IMR-90 (cell line): Measurements from ENCODE around the gene OPN1SW. TPM values are rescaled to one million over a fixed set of nuclear protein-coding genes. Genes with fewer than 3 reads are reported as not detected.

ENCODE experiments used
- ATAC-seq: fragments of 200-7000 bp; cut with Tn5 transposase; 2 replicates; pipeline ENCODE4 v1.9.1; 2020; ENCODE audit warnings: low read depth, mild to moderate bottlenecking, moderate library complexity
- BruUV-seq: library from RNA; stranded (reverse); fragments of 400-500 nt; replicated peaks from 2 replicates; lab custom pipeline; 2021; lab: Mats Ljungman, UMichigan
- CTCF ChIA-PET: fragments of 300-600 bp; formaldehyde crosslinking; extraction: SDS; loops from one replicate; lab custom pipeline; 2021; ENCODE audit warnings: antibody characterized with exemption; lab: Yijun Ruan, JAX
- POLR2A ChIA-PET: fragments of 300-600 bp; sonication (Branson Sonifier 250); formaldehyde crosslinking; loops from one replicate; lab custom pipeline; 2022; ENCODE audit warnings: antibody characterized with exemption; ENCODE audit not compliant: unreplicated experiment; lab: Charles Lee
- DNase-seq: peaks from one replicate; pipeline ENCODE4 v3.0.0; 2013
- H2AFZ ChIP-seq: replicated peaks from 2 replicates; pipeline ENCODE3; 2013; ENCODE audit warnings: low read length, mild to moderate bottlenecking; ENCODE audit not compliant: poor library complexity
- H2AK5ac ChIP-seq: 2 replicates; pipeline ENCODE4 v1.6.1; 2013; ENCODE audit warnings: low read depth, low read length, inconsistent platforms
- H2AK9ac ChIP-seq: replicated peaks from 2 replicates; pipeline ENCODE3; 2013; ENCODE audit warnings: mild to moderate bottlenecking, low read depth, low read length, moderate library complexity; ENCODE audit not compliant: poor library complexity
- H2BK120ac ChIP-seq: 2 replicates; pipeline ENCODE4 v1.6.1; 2013; ENCODE audit warnings: low read depth, low read length, inconsistent platforms
- H2BK15ac ChIP-seq: 3 replicates; pipeline ENCODE4 v1.6.1; 2013; ENCODE audit warnings: low read depth, low read length, inconsistent platforms
- H2BK20ac ChIP-seq: 2 replicates; pipeline ENCODE4 v1.6.1; 2013; ENCODE audit warnings: low read depth, mild to moderate bottlenecking, inconsistent platforms, low read length, moderate library complexity
- H2BK5ac ChIP-seq: 2 replicates; pipeline ENCODE4 v1.6.1; 2013; ENCODE audit warnings: mild to moderate bottlenecking, low read depth, low read length, inconsistent platforms; ENCODE audit not compliant: poor library complexity, severe bottlenecking
- H3K14ac ChIP-seq: replicated peaks from 2 replicates; pipeline ENCODE4 v1.6.1; 2013; ENCODE audit warnings: low read depth, low read length, inconsistent platforms
- H3K18ac ChIP-seq: 2 replicates; pipeline ENCODE4 v1.6.1; 2013; ENCODE audit warnings: low read depth, low read length, control low read depth
- H3K23ac ChIP-seq: 2 replicates; pipeline ENCODE4 v1.6.1; 2013; ENCODE audit warnings: low read depth, low read length, inconsistent platforms
- H3K27ac ChIP-seq: 2 replicates; pipeline ENCODE4 v1.5.1; 2013; ENCODE audit warnings: mild to moderate bottlenecking, control low read depth, low read length; ENCODE audit not compliant: insufficient read depth
- H3K27me3 ChIP-seq: 2 replicates; pipeline ENCODE4 v1.6.1; 2013; ENCODE audit warnings: low read length; ENCODE audit not compliant: control insufficient read depth, insufficient read depth
- H3K36me3 ChIP-seq: 2 replicates; pipeline ENCODE4 v1.6.1; 2013; ENCODE audit warnings: low read length, mixed read lengths; ENCODE audit not compliant: control insufficient read depth, insufficient read depth
- H3K4ac ChIP-seq: 2 replicates; pipeline ENCODE4 v1.6.1; 2013; ENCODE audit warnings: low read depth, low read length, inconsistent platforms
- H3K4me1 ChIP-seq: 2 replicates; pipeline ENCODE4 v1.6.1; 2013; ENCODE audit warnings: low read length, mixed read lengths; ENCODE audit not compliant: control insufficient read depth, insufficient read depth
- H3K4me2 ChIP-seq: 2 replicates; pipeline ENCODE4 v1.6.1; 2013; ENCODE audit warnings: low read depth, mild to moderate bottlenecking, control low read depth, low read length, moderate library complexity
- H3K4me3 ChIP-seq: 2 replicates; pipeline ENCODE4 v1.5.1; 2013; ENCODE audit warnings: low read depth, mild to moderate bottlenecking, control low read depth, low read length, moderate library complexity; ENCODE audit not compliant: insufficient read depth
- H3K56ac ChIP-seq: 2 replicates; pipeline ENCODE4 v1.6.1; 2013; ENCODE audit warnings: low read length, inconsistent platforms; ENCODE audit not compliant: insufficient read depth; ENCODE audit errors: extremely low read depth
- H3K79me1 ChIP-seq, 2 experiments: 2 replicates each; pipeline ENCODE4 v1.6.1; 2013; ENCODE audit warnings: low read length in 2 of 2, inconsistent platforms in 1 of 2, low read depth in 1 of 2
- H3K9ac ChIP-seq: 2 replicates; pipeline ENCODE4 v1.6.1; 2013; ENCODE audit warnings: low read depth, low read length, control low read depth
- H3K9me1 ChIP-seq: 2 replicates; pipeline ENCODE4 v1.6.1; 2013; ENCODE audit warnings: low read length, inconsistent platforms; ENCODE audit not compliant: insufficient read depth
- H3K9me3 ChIP-seq: 2 replicates; pipeline ENCODE4 v1.6.1; 2013; ENCODE audit warnings: low read length; ENCODE audit not compliant: control insufficient read depth, insufficient read depth
- H4K20me1 ChIP-seq: 2 replicates; pipeline ENCODE4 v1.6.1; 2013; ENCODE audit warnings: low read length, inconsistent platforms; ENCODE audit not compliant: insufficient read depth
- H4K5ac ChIP-seq: 2 replicates; pipeline ENCODE4 v1.6.1; 2013; ENCODE audit warnings: mild to moderate bottlenecking, low read depth, low read length, control low read depth
- H4K8ac ChIP-seq, 2 experiments: 2 replicates each; pipeline ENCODE4 v1.6.1; 2013; ENCODE audit warnings: low read depth in 2 of 2, low read length in 2 of 2, control low read depth in 1 of 2, inconsistent platforms in 1 of 2
- H4K91ac ChIP-seq: 2 replicates; pipeline ENCODE4 v1.6.1; 2013; ENCODE audit warnings: low read depth, low read length, inconsistent platforms; ENCODE audit not compliant: insufficient read depth
- BHLHE40 ChIP-seq: fragments of 150-350 bp; IDR thresholded peaks from 2 replicates; pipeline ENCODE4 v1.6.1; 2016; ENCODE audit warnings: mild to moderate bottlenecking, low read depth, low read length
- CEBPB ChIP-seq: IDR thresholded peaks from 2 replicates; pipeline ENCODE4 v1.6.1; 2012; ENCODE audit warnings: low read depth, low read length, improper control_type of control experiment
- CHD1 ChIP-seq: IDR thresholded peaks from 2 replicates; pipeline ENCODE4 v1.6.1; 2012; ENCODE audit warnings: low read depth, low read length, improper control_type of control experiment
- CTCF ChIP-seq: conservative IDR thresholded peaks from 2 replicates; pipeline ENCODE4 v1.5.1; 2012; ENCODE audit warnings: mild to moderate bottlenecking, low read depth, low read length, improper control_type of control experiment
- FOS ChIP-seq: fragments of 150-350 bp; IDR thresholded peaks from 2 replicates; pipeline ENCODE4 v1.6.1; 2016; ENCODE audit warnings: low read depth, low read length
- MAFK ChIP-seq: IDR thresholded peaks from 2 replicates; pipeline ENCODE4 v1.6.1; 2012; ENCODE audit warnings: low read depth, low read length, improper control_type of control experiment
- MAZ ChIP-seq: IDR thresholded peaks from 2 replicates; pipeline ENCODE4 v1.6.1; 2012; ENCODE audit warnings: low read depth, mild to moderate bottlenecking, low read length, improper control_type of control experiment, moderate library complexity, borderline replicate concordance
- MXI1 ChIP-seq: IDR thresholded peaks from 2 replicates; pipeline ENCODE4 v1.6.1; 2012; ENCODE audit warnings: low read depth, mild to moderate bottlenecking, low read length, moderate library complexity, borderline replicate concordance
- POLR2A ChIP-seq: IDR thresholded peaks from 2 replicates; pipeline ENCODE4 v1.6.1; 2012; ENCODE audit warnings: mild to moderate bottlenecking, low read depth, low read length
- RAD21 ChIP-seq: IDR thresholded peaks from 2 replicates; pipeline ENCODE4 v1.6.1; 2012; ENCODE audit warnings: low read length, improper control_type of control experiment
- RCOR1 ChIP-seq: IDR thresholded peaks from 2 replicates; pipeline ENCODE4 v1.6.1; 2012; ENCODE audit warnings: mild to moderate bottlenecking, low read length, improper control_type of control experiment; ENCODE audit not compliant: insufficient replicate concordance
- RFX5 ChIP-seq: IDR thresholded peaks from 2 replicates; pipeline ENCODE4 v1.8.0; 2012; ENCODE audit warnings: low read depth, mild to moderate bottlenecking, low read length, moderate library complexity
- SMC3 ChIP-seq: fragments of 150-350 bp; IDR thresholded peaks from 2 replicates; pipeline ENCODE4 v1.6.1; 2016; ENCODE audit warnings: low read depth, mild to moderate bottlenecking, antibody characterized with exemption, low read length, moderate library complexity
- WGBS, 2 experiments: methylation state at CpG; one replicate each; pipeline versions ENCODE4 v1.1.5 to v1.1.7; 2013; ENCODE audit warnings: missing lambda C conversion rate in 2 of 2; ENCODE audit not compliant: insufficient read length in 1 of 2; ENCODE audit errors: extremely low coverage in 2 of 2; 5-methylcytosine and 5-hydroxymethylcytosine counted together
- dilution Hi-C: fragments of 300-500 bp; cut with HindIII; formaldehyde crosslinking; loops from one replicate; pipeline ENCODE4 v1.14.3; 2018; ENCODE audit warnings: low sequenced_read_pairs; ENCODE audit not compliant: unreplicated experiment
- in situ Hi-C: fragments of 300-500 bp; cut with MboI; formaldehyde crosslinking; loops from 3 replicates; pipeline ENCODE4 v1.14.3; 2019; ENCODE audit warnings: low sequenced_read_pairs, inconsistent platforms, mixed read lengths
- intact Hi-C: fragments of 100-400 bp; cut with micrococcal nuclease; formaldehyde crosslinking; loops from 2 replicates; pipeline ENCODE4 v1.10.0; 2022
- polyA plus RNA-seq, 3 experiments: library from polyadenylated mRNA; depleted of rRNA; stranded (reverse); fragments of >200 nt; gene quantifications; 2 replicates each; pipeline ENCODE4 v1.2.3, GENCODE V29; 2012; ENCODE audit warnings: low replicate concordance in 1 of 3
- total RNA-seq: library from RNA; depleted of rRNA; stranded (reverse); fragments of >200 nt; gene quantifications from 2 replicates; pipeline ENCODE4 v1.2.3, GENCODE V29; 2012
- TF ChIP-seq, protein P1 (sequence below): fragments of 150-350 bp; IDR thresholded peaks from 2 replicates; pipeline ENCODE4 v1.6.1; 2016; ENCODE audit warnings: low read depth, mild to moderate bottlenecking, low read length, moderate library complexity, borderline replicate concordance
- TF ChIP-seq, protein P2 (sequence below): fragments of 150-350 bp; IDR thresholded peaks from 2 replicates; pipeline ENCODE4 v1.6.1; 2017; ENCODE audit warnings: mild to moderate bottlenecking, antibody characterized with exemption, low read length, low read depth

Gene OPN1SW
- total and polyA plus RNA-seq, 2 of the 4 experiments (the other 2 are of a cell fraction): not detected

- DNase-seq (no peak), ATAC-seq (no peak)
- Histone ChIP-seq H3K14ac (no peak overlapping the region), H3K27me3 (no peaks in the 10 kb centered on the region), H3K18ac (no peak overlapping the region), H2AK5ac (no peak overlapping the region), H2BK5ac (no peak overlapping the region), H4K20me1 (peaks cover 49% of the 10 kb centered on the region), H2BK120ac (no peak overlapping the region), H3K4me2 (no peak overlapping the region), H2AFZ (no peak overlapping the region), H3K9ac (no peak overlapping the region), H3K9me3 (no peaks in the 10 kb centered on the region), H3K36me3 (peaks cover 41% of the 10 kb centered on the region), H4K8ac (no peak overlapping the region), H3K4ac (no peak overlapping the region), H3K9me1 (peaks cover 5% of the 10 kb centered on the region), H3K4me3 (no peak overlapping the region), H2BK15ac (no peak overlapping the region), H4K5ac (no peak overlapping the region), H4K91ac (no peak overlapping the region), H3K56ac (no peak overlapping the region), H2AK9ac (no peak overlapping the region), H3K4me1 (no peaks in the 10 kb centered on the region), H3K23ac (no peak overlapping the region), H2BK20ac (no peak overlapping the region), H3K27ac (no peak overlapping the region), H3K79me1 (peaks cover 23 to 59% of the 10 kb centered on the region in 2 experiments)
- dilution Hi-C loops: no loop called here
- TF ChIP-seq RAD21 (no peak), FOS (no peak), SMC3 (no peak), CHD1 (no peak), BHLHE40 (no peak), POLR2A (no peak), MAZ (no peak), RCOR1 (no peak), MAFK (no peak), RFX5 (no peak), CEBPB (no peak), CTCF (no peak), MXI1 (no peak)
- TF ChIP-seq, protein P1, sequence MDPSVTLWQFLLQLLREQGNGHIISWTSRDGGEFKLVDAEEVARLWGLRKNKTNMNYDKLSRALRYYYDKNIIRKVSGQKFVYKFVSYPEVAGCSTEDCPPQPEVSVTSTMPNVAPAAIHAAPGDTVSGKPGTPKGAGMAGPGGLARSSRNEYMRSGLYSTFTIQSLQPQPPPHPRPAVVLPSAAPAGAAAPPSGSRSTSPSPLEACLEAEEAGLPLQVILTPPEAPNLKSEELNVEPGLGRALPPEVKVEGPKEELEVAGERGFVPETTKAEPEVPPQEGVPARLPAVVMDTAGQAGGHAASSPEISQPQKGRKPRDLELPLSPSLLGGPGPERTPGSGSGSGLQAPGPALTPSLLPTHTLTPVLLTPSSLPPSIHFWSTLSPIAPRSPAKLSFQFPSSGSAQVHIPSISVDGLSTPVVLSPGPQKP: no peak
- TF ChIP-seq, protein P2, sequence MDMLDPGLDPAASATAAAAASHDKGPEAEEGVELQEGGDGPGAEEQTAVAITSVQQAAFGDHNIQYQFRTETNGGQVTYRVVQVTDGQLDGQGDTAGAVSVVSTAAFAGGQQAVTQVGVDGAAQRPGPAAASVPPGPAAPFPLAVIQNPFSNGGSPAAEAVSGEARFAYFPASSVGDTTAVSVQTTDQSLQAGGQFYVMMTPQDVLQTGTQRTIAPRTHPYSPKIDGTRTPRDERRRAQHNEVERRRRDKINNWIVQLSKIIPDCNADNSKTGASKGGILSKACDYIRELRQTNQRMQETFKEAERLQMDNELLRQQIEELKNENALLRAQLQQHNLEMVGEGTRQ: no peak
- no CpG with 5 or more reads among the region's 3 CpGs for WGBS, 2 experiments
- CTCF ChIA-PET: no interaction called here
- no TSS peak for BruUV-seq
- in situ Hi-C loops: no loop called here
- intact Hi-C loops: no loop called here
- POLR2A ChIA-PET: no interaction called here
Measured at GRCh38 chr7:128763541-128763940, 12.1 kb downstream of the OPN1SW start.
